HT1080 (cell line): ENCODE measurements around the gene PTGIS. TPM values are rescaled to one million over a fixed set of nuclear protein-coding genes. Genes with fewer than 3 reads are reported as not detected.

Experiments
- DNase-seq: peaks from one replicate; pipeline ENCODE4 v3.0.0-alpha.2; 2015; ENCODE audit warnings: low read depth
- total RNA-seq: library from RNA; depleted of rRNA; stranded (reverse); fragments of >200 nt; shearing (Covaris generic); gene quantifications from 2 replicates; pipeline ENCODE4 v1.2.3, GENCODE V29; 2014

The PTGIS gene
- total RNA-seq, 1 experiment from 2014 or later = 0.02 TPM

GRCh38 chr20:49503176-49503575 lies 64.8 kb downstream of the PTGIS start:
- DNase-seq = no peak

GRCh38 chr20:49501917-49502316 lies 66.0 kb downstream of the PTGIS start:
- DNase-seq = peak; percentile 47

- DNase-seq = no peak
Measured at GRCh38 chr20:49497398-49497669, 70.6 kb downstream of the PTGIS start.

- no peak for DNase-seq
Measured at GRCh38 chr20:49496553-49497397, 71.2 kb downstream of the PTGIS start.

- no peak for DNase-seq
Measured at GRCh38 chr20:49496043-49496442, 71.9 kb downstream of the PTGIS start.

- DNase-seq = no peak
Measured at GRCh38 chr20:49490689-49491088, 77.2 kb downstream of the PTGIS start.

GRCh38 chr20:49489688-49490087 lies 78.2 kb downstream of the PTGIS start:
- DNase-seq = no peak

- no peak for DNase-seq
Measured at GRCh38 chr20:49486064-49486463, 81.9 kb downstream of the PTGIS start.

GRCh38 chr20:49485563-49485962 lies 82.4 kb downstream of the PTGIS start:
- DNase-seq = no peak

- DNase-seq = peak; percentile 61
Measured at GRCh38 chr20:49484180-49485140, 83.5 kb downstream of the PTGIS start.

GRCh38 chr20:49483696-49484123 lies 84.2 kb downstream of the PTGIS start:
- DNase-seq = no peak

GRCh38 chr20:49483018-49483695 lies 84.8 kb downstream of the PTGIS start:
- no peak for DNase-seq

GRCh38 chr20:49482621-49483017 lies 85.3 kb downstream of the PTGIS start, which contains the start of gene KCNB1:
Gene KCNB1 (minus strand): TSS chr20:49482668. CDS start chr20:49482480, 188 bp downstream.
- peak; percentile 25 for DNase-seq

- DNase-seq = no peak
Measured at GRCh38 chr20:49482173-49482572, 85.8 kb downstream of the PTGIS start.

GRCh38 chr20:49481116-49481515 lies 86.8 kb downstream of the PTGIS start:
- DNase-seq = no peak

- DNase-seq = no peak
Measured at GRCh38 chr20:49480236-49480635, 87.7 kb downstream of the PTGIS start.

- DNase-seq = no peak
Measured at GRCh38 chr20:49479785-49480184, 88.2 kb downstream of the PTGIS start.

- DNase-seq = no peak
Measured at GRCh38 chr20:49478754-49479689, 88.9 kb downstream of the PTGIS start.

GRCh38 chr20:49478266-49478665 lies 89.7 kb downstream of the PTGIS start:
- no peak for DNase-seq

- no peak for DNase-seq
Measured at GRCh38 chr20:49477200-49477599, 90.7 kb downstream of the PTGIS start.

- no peak for DNase-seq
Measured at GRCh38 chr20:49476016-49476355, 92.0 kb downstream of the PTGIS start.
